HCT116 (cell line): ENCODE data around the gene LAMC3. TPM values are rescaled to one million over a fixed set of nuclear protein-coding genes. Genes with fewer than 3 reads are reported as not detected.

Source experiments
- ATAC-seq: fragments of 200-7000 bp; cut with Tn5 transposase; 2 replicates; pipeline ENCODE4 v1.9.1; 2020; ENCODE audit warnings: mild to moderate bottlenecking, moderate library complexity
- BruUV-seq: library from RNA; stranded (reverse); fragments of 400-500 nt; replicated peaks from 2 replicates; lab custom pipeline; 2021; lab: Mats Ljungman, UMichigan
- CTCF ChIA-PET: fragments of 300-600 bp; sonication (Branson Sonifier 250); formaldehyde crosslinking; loops from one replicate; lab custom pipeline; 2021; ENCODE audit warnings: antibody characterized with exemption; lab: Charles Lee
- POLR2A ChIA-PET: fragments of 300-600, 350-600 bp; sonication (Branson Sonifier 250); formaldehyde crosslinking; loops from one replicate; lab custom pipeline; 2021; ENCODE audit warnings: antibody characterized with exemption; lab: Charles Lee
- RAD21 ChIA-PET, 2 experiments: fragments of 300-600 bp; sonication (Branson Sonifier 250); formaldehyde crosslinking; loops; one replicate each; lab custom pipeline; 2023; ENCODE audit warnings: low total read pairs in 2 of 2; ENCODE audit not compliant: uncharacterized antibody in 2 of 2, unreplicated experiment in 2 of 2, low non-redundant PET in 1 of 2; lab: Charles Lee
- DNase-seq: peaks from one replicate; pipeline ENCODE4 v3.0.0-alpha.2; 2010; ENCODE audit warnings: low read depth, low spot score
- H2AFZ ChIP-seq: fragments of 200-600 bp; shearing (Covaris generic), sonication (generic); 2 replicates; pipeline ENCODE4 v1.6.1; 2017; ENCODE audit warnings: low read depth, mixed run types, mixed read lengths, antibody characterized with exemption, low read length; ENCODE audit not compliant: poor library complexity, severe bottlenecking
- H3K27ac ChIP-seq: 2 replicates; pipeline ENCODE4 v1.5.1; 2012; ENCODE audit warnings: low read depth, low read length
- H3K27me3 ChIP-seq: fragments of 200-600 bp; sonication (generic); 2 replicates; pipeline ENCODE4 v1.6.1; 2016; ENCODE audit warnings: mixed run types, low read length, mixed read lengths; ENCODE audit not compliant: insufficient read depth
- H3K36me3 ChIP-seq, 2 experiments: fragments of 200-500 bp in 1 of 2; fragments of 200-600 bp in 1 of 2; sonication (Bioruptor generic) in 1 of 2; sonication (generic) in 1 of 2; 2 replicates each; pipeline versions ENCODE4 v1.5.1 to v1.6.1; 2014 to 2016; ENCODE audit warnings: low read length in 2 of 2, inconsistent platforms in 1 of 2, mixed read lengths in 1 of 2, mixed run types in 1 of 2; ENCODE audit not compliant: insufficient read depth in 2 of 2, control insufficient read depth in 1 of 2
- H3K4me1 ChIP-seq, 2 experiments: fragments of 200-600 bp in 1 of 2; sonication (generic) in 1 of 2; 2 replicates each; pipeline versions ENCODE4 v1.5.1 to v1.6.1; 2012 to 2017; ENCODE audit warnings: low read length in 2 of 2, inconsistent platforms in 1 of 2, mild to moderate bottlenecking in 1 of 2, mixed read lengths in 1 of 2, mixed run types in 1 of 2, moderate library complexity in 1 of 2; ENCODE audit not compliant: insufficient read depth in 2 of 2, control insufficient read depth in 1 of 2
- H3K4me2 ChIP-seq: fragments of 200-600 bp; sonication (generic); 2 replicates; pipeline ENCODE4 v1.6.1; 2017; ENCODE audit warnings: mixed run types, low read length, mixed read lengths
- H3K4me3 ChIP-seq, 2 experiments: fragments of 200-600 bp in 1 of 2; sonication (generic) in 1 of 2; replicated peaks in 1 of 2; 2 replicates each; pipeline ENCODE4 v1.5.1; 2011 to 2016; ENCODE audit warnings: low read length in 2 of 2, control low read depth in 1 of 2, low read depth in 1 of 2, mild to moderate bottlenecking in 1 of 2, mixed read lengths in 1 of 2, mixed run types in 1 of 2
- H3K79me2 ChIP-seq: fragments of 200-600 bp; sonication (generic); 2 replicates; pipeline ENCODE4 v1.6.1; 2017; ENCODE audit warnings: mild to moderate bottlenecking, mixed run types, low read length, moderate library complexity, mixed read lengths; ENCODE audit not compliant: insufficient read depth
- H3K9ac ChIP-seq: fragments of 200-600 bp; sonication (generic); 2 replicates; pipeline ENCODE4 v1.6.1; 2016; ENCODE audit warnings: low read length, mixed read lengths
- H3K9me2 ChIP-seq: fragments of 200-600 bp; sonication (generic), shearing (Covaris generic); 2 replicates; pipeline ENCODE4 v1.6.1; 2017; ENCODE audit warnings: mixed run types, mild to moderate bottlenecking, moderate library complexity; ENCODE audit not compliant: insufficient read depth
- H3K9me3 ChIP-seq, 2 experiments: fragments of 200-500 bp in 1 of 2; fragments of 200-600 bp in 1 of 2; sonication (Bioruptor generic) in 1 of 2; sonication (generic) in 1 of 2; 2 replicates each; pipeline ENCODE4 v1.6.1; 2014 to 2017; ENCODE audit warnings: low read length in 2 of 2, mixed read lengths in 2 of 2, inconsistent platforms in 1 of 2, low read depth in 1 of 2, mild to moderate bottlenecking in 1 of 2, mixed run types in 1 of 2, moderate library complexity in 1 of 2; ENCODE audit not compliant: control insufficient read depth in 1 of 2, insufficient read depth in 1 of 2
- H4K20me1 ChIP-seq: fragments of 200-600 bp; sonication (generic), shearing (Covaris generic); 2 replicates; pipeline ENCODE4 v1.6.1; 2017; ENCODE audit warnings: mixed run types, mild to moderate bottlenecking, moderate library complexity; ENCODE audit not compliant: insufficient read depth
- CBX3 ChIP-seq: IDR thresholded peaks from 2 replicates; pipeline ENCODE4 v1.6.1; 2012; ENCODE audit warnings: low read depth
- EGR1 ChIP-seq: IDR thresholded peaks from 2 replicates; pipeline ENCODE4 v1.6.1; 2012; ENCODE audit warnings: low read depth
- EZH2 ChIP-seq: fragments of 200-600 bp; sonication (generic); IDR thresholded peaks from 2 replicates; pipeline ENCODE4 v1.6.1; 2017; ENCODE audit warnings: antibody characterized with exemption, mixed run types
- EZH2phosphoT487 ChIP-seq: fragments of 200-600 bp; IDR thresholded peaks from 2 replicates; pipeline ENCODE4 v1.6.1; 2018; ENCODE audit warnings: antibody characterized with exemption, borderline replicate concordance
- FOSL1 ChIP-seq: IDR thresholded peaks from 2 replicates; pipeline ENCODE4 v1.6.1; 2012; ENCODE audit warnings: low read depth
- POLR2A ChIP-seq: IDR thresholded peaks from 2 replicates; pipeline ENCODE4 v1.7.0; 2011; ENCODE audit warnings: borderline replicate concordance; ENCODE audit not compliant: insufficient read depth, insufficient read length; ENCODE audit errors: extremely low read depth
- POLR2AphosphoS5 ChIP-seq: IDR thresholded peaks from 2 replicates; pipeline ENCODE4 v1.6.1; 2011; ENCODE audit warnings: mild to moderate bottlenecking, low read depth, low read length, moderate library complexity
- RAD21 ChIP-seq: IDR thresholded peaks from 2 replicates; pipeline ENCODE4 v1.6.1; 2012; ENCODE audit warnings: low read depth, mild to moderate bottlenecking
- TCF7L2 ChIP-seq: IDR thresholded peaks from 2 replicates; pipeline ENCODE4 v1.7.0; 2011; ENCODE audit warnings: borderline replicate concordance, inconsistent platforms; ENCODE audit not compliant: insufficient read depth, insufficient read length; ENCODE audit errors: extremely low read depth
- YY1 ChIP-seq: IDR thresholded peaks from 2 replicates; pipeline ENCODE4 v1.6.1; 2011; ENCODE audit warnings: low read length, low read depth, moderate library complexity, mild to moderate bottlenecking; ENCODE audit not compliant: insufficient replicate concordance; ENCODE audit errors: extremely low read depth
- ZFX ChIP-seq: fragments of 450-650 bp; IDR thresholded peaks from 2 replicates; pipeline ENCODE4 v1.6.1; 2017
- ZNF274 ChIP-seq: fragments of 200-500 bp; sonication (Bioruptor generic); IDR thresholded peaks from 2 replicates; pipeline ENCODE4 v1.6.1; 2014; ENCODE audit warnings: mild to moderate bottlenecking, low read depth, low read length, inconsistent platforms
- intact Hi-C: fragments of 100-400 bp; cut with micrococcal nuclease; formaldehyde crosslinking; loops from 2 replicates; pipeline ENCODE4 v1.10.0; 2022
- total RNA-seq: library from RNA; stranded (reverse); gene quantifications from one replicate; pipeline ENCODE4 v1.2.1, GENCODE V29; 2021; ENCODE audit not compliant: unreplicated experiment
- TF ChIP-seq, protein P1 (sequence below): IDR thresholded peaks from 2 replicates; pipeline ENCODE4 v1.6.1; 2012
- TF ChIP-seq, protein P2 (sequence below): IDR thresholded peaks from 2 replicates; pipeline ENCODE4 v1.6.1; 2011; ENCODE audit warnings: mild to moderate bottlenecking, low read length, moderate library complexity; ENCODE audit not compliant: insufficient replicate concordance; ENCODE audit errors: extremely low read depth

Gene LAMC3
- total RNA-seq, 1 experiment from 2014 or later, result 7.7 TPM

DNA sequence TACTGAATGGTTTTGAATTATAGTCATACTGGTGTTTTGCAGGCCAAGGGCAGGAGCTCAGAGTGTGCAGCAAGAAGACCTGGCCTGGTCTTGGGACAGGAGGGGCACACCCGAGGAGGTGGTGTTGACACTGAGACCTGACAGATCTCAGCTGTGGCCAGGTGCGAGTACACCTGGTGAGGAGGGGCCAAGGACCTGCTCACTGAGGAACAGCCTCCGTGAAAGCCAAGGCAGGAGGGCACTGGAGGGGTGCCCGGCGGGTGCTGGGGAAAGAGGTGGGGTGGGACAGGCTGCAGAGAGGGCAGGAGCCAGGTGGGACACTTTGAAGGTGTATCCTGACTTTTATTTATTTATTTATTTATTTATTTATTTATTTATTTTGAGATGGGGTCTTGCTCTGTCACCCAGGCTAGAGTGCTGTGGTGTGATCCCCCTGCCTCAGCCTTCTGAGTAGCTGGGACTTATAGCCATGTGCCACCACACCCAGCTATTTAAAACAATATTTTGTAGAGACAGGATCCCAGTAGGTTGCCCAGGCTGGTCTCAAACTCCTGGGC, 23.3 kb upstream of the LAMC3 start:
- H3K4me3 ChIP-seq, result no peak overlapping the region
- TF ChIP-seq ZNF274 (no peak), POLR2AphosphoS5 (no peak), EGR1 (no peak), EZH2 (no peak), YY1 (no peak), FOSL1 (no peak), TCF7L2 (no peak), POLR2A (no peak), EZH2phosphoT487 (no peak)
- TF ChIP-seq, protein P1, sequence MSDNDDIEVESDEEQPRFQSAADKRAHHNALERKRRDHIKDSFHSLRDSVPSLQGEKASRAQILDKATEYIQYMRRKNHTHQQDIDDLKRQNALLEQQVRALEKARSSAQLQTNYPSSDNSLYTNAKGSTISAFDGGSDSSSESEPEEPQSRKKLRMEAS, result no peak
- TF ChIP-seq, all 23 proteins: peak for 0
- no peak overlapping the region for H2AFZ ChIP-seq
- H3K4me1 ChIP-seq, result no peaks in the 10 kb centered on the region
- H3K79me2 ChIP-seq, result no peaks in the 10 kb centered on the region
- no peaks in the 10 kb centered on the region for H3K9me3 ChIP-seq
- no peak overlapping the region for H3K27ac ChIP-seq
- RAD21 ChIA-PET, result no interaction called here
- CTCF ChIA-PET, result interaction anchor here (1.0 kb wide), 1 partner anchor 116 kb away, joined by 3 read pairs; no protein-coding TSS in a partner anchor
- POLR2A ChIA-PET, result no interaction called here
- BruUV-seq, result no TSS peak
- intact Hi-C loops, result no loop called here
- H3K36me3 ChIP-seq, result no peaks in the 10 kb centered on the region
- no peak for ATAC-seq
- DNase-seq, result no peak
- no peaks in the 10 kb centered on the region for H4K20me1 ChIP-seq
- no peaks in the 10 kb centered on the region for H3K9me2 ChIP-seq
- no peak overlapping the region for H3K9ac ChIP-seq
- H3K27me3 ChIP-seq, result no peaks in the 10 kb centered on the region
- H3K4me2 ChIP-seq, result no peak overlapping the region

DNA sequence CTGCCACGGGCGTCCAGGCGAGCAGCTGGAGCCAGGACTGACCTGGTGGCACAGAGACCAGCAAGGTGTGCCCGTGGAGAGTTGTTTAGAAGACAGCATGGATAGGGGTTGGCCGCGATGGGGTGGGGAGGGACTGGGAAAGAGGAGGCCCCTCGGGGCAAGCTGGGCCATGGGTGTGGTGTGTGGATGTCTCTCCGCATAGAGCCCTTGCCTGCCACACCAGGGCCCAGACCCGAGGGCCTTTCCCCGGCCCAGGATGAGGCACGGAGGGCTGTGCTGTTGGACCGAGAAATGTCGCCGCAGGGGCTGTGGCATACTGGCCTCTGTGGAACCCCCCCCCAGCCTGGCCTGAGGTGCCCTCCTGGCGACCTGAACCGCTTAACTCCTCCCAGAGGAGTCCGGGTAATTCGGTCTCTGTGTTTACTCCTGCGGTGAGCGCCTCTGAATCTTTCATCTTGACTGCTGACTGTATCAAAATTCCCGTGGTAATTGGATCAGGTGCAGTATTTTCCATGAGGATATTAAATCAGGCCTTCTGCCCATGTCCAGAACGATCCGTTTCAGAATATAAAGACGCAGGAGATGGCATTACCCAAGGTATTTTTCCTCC, 22.5 kb upstream of the LAMC3 start:
- Histone ChIP-seq H2AFZ (no peak overlapping the region), H3K4me3 (no peak overlapping the region), H3K27me3 (no peaks in the 10 kb centered on the region), H3K36me3 (no peaks in the 10 kb centered on the region), H3K9ac (no peak overlapping the region), H3K9me3 (no peaks in the 10 kb centered on the region), H3K79me2 (no peaks in the 10 kb centered on the region), H3K4me1 (no peaks in the 10 kb centered on the region), H4K20me1 (no peaks in the 10 kb centered on the region), H3K4me2 (no peak overlapping the region), H3K27ac (no peak overlapping the region), H3K9me2 (no peaks in the 10 kb centered on the region)
- intact Hi-C loops, result no loop called here
- ChIA-PET RAD21 (no interaction called here), CTCF (interaction anchor here (1.0 kb wide), 1 partner anchor 117 kb away, joined by 3 read pairs; no protein-coding TSS in a partner anchor), POLR2A (no interaction called here)
- no peak for DNase-seq
- TF ChIP-seq ZFX, result no peak
- TF ChIP-seq, protein P2, sequence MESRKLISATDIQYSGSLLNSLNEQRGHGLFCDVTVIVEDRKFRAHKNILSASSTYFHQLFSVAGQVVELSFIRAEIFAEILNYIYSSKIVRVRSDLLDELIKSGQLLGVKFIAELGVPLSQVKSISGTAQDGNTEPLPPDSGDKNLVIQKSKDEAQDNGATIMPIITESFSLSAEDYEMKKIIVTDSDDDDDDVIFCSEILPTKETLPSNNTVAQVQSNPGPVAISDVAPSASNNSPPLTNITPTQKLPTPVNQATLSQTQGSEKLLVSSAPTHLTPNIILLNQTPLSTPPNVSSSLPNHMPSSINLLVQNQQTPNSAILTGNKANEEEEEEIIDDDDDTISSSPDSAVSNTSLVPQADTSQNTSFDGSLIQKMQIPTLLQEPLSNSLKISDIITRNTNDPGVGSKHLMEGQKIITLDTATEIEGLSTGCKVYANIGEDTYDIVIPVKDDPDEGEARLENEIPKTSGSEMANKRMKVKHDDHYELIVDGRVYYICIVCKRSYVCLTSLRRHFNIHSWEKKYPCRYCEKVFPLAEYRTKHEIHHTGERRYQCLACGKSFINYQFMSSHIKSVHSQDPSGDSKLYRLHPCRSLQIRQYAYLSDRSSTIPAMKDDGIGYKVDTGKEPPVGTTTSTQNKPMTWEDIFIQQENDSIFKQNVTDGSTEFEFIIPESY, result no peak
- no peak for TF ChIP-seq RAD21
- TF ChIP-seq CBX3, result no peak
- no TSS peak for BruUV-seq
- ATAC-seq, result no peak
